HCT116 (cell line): ENCODE results near the gene TMTC1.

ENCODE experiments used
- CEBPB ChIP-seq: IDR thresholded peaks from 2 replicates; pipeline ENCODE4 v1.6.1; 2012; ENCODE audit warnings: low read depth
- CTCF ChIP-seq, 3 experiments: fragments of 200-600 bp in 1 of 3; sonication (generic) in 1 of 3; IDR thresholded peaks in 2 of 3; conservative IDR thresholded peaks in 1 of 3; 2 replicates each; pipeline ENCODE4 v1.5.1; 2012 to 2017; ENCODE audit warnings: low read depth in 2 of 3, low read length in 2 of 3, antibody characterized with exemption in 1 of 3, borderline replicate concordance in 1 of 3, control low read depth in 1 of 3, mild to moderate bottlenecking in 1 of 3, mixed read lengths in 1 of 3, mixed run types in 1 of 3, moderate library complexity in 1 of 3; ENCODE audit not compliant: insufficient read depth in 1 of 3
- EZH2 ChIP-seq: fragments of 200-600 bp; sonication (generic); IDR thresholded peaks from 2 replicates; pipeline ENCODE4 v1.6.1; 2017; ENCODE audit warnings: antibody characterized with exemption, mixed run types
- EZH2phosphoT487 ChIP-seq: fragments of 200-600 bp; IDR thresholded peaks from 2 replicates; pipeline ENCODE4 v1.6.1; 2018; ENCODE audit warnings: antibody characterized with exemption, borderline replicate concordance
- POLR2A ChIP-seq: IDR thresholded peaks from 2 replicates; pipeline ENCODE4 v1.7.0; 2011; ENCODE audit warnings: borderline replicate concordance; ENCODE audit not compliant: insufficient read depth, insufficient read length; ENCODE audit errors: extremely low read depth
- POLR2AphosphoS5 ChIP-seq: IDR thresholded peaks from 2 replicates; pipeline ENCODE4 v1.6.1; 2011; ENCODE audit warnings: mild to moderate bottlenecking, low read depth, low read length, moderate library complexity
- RAD21 ChIP-seq: IDR thresholded peaks from 2 replicates; pipeline ENCODE4 v1.6.1; 2012; ENCODE audit warnings: low read depth, mild to moderate bottlenecking
- SP1 ChIP-seq: IDR thresholded peaks from 2 replicates; pipeline ENCODE4 v1.6.1; 2012; ENCODE audit warnings: low read depth
- TCF7L2 ChIP-seq: IDR thresholded peaks from 2 replicates; pipeline ENCODE4 v1.7.0; 2011; ENCODE audit warnings: borderline replicate concordance, inconsistent platforms; ENCODE audit not compliant: insufficient read depth, insufficient read length; ENCODE audit errors: extremely low read depth
- YY1 ChIP-seq: IDR thresholded peaks from 2 replicates; pipeline ENCODE4 v1.6.1; 2011; ENCODE audit warnings: low read length, low read depth, moderate library complexity, mild to moderate bottlenecking; ENCODE audit not compliant: insufficient replicate concordance; ENCODE audit errors: extremely low read depth
- ZNF274 ChIP-seq: fragments of 200-500 bp; sonication (Bioruptor generic); IDR thresholded peaks from 2 replicates; pipeline ENCODE4 v1.6.1; 2014; ENCODE audit warnings: mild to moderate bottlenecking, low read depth, low read length, inconsistent platforms
- TF ChIP-seq, protein P1 (sequence below): IDR thresholded peaks from 2 replicates; pipeline ENCODE4 v1.6.1; 2011; ENCODE audit warnings: mild to moderate bottlenecking, low read length, moderate library complexity; ENCODE audit not compliant: insufficient replicate concordance; ENCODE audit errors: extremely low read depth
- TF ChIP-seq, protein P2 (sequence below): IDR thresholded peaks from 2 replicates; pipeline ENCODE4 v1.6.1; 2012; ENCODE audit warnings: low read depth

GRCh38 chr12:29738365-29738764, 45.4 kb downstream of the TMTC1 start:
- TF ChIP-seq POLR2AphosphoS5 (no peak), EZH2 (no peak), CTCF (IDR thresholded peaks at IDR 0.05 in 2 of 3, conservative IDR thresholded peaks at IDR 0.05 in 1 of 3; ENCODE audit: borderline replicate concordance in 1 of 3, insufficient read depth in 1 of 3, low read depth in 2 of 3, low read length in 2 of 3) (no peak), TCF7L2 (no peak), YY1 (no peak), CEBPB (no peak), RAD21 (no peak), SP1 (no peak), POLR2A (no peak), ZNF274 (no peak), EZH2phosphoT487 (no peak)
- TF ChIP-seq, protein P1, sequence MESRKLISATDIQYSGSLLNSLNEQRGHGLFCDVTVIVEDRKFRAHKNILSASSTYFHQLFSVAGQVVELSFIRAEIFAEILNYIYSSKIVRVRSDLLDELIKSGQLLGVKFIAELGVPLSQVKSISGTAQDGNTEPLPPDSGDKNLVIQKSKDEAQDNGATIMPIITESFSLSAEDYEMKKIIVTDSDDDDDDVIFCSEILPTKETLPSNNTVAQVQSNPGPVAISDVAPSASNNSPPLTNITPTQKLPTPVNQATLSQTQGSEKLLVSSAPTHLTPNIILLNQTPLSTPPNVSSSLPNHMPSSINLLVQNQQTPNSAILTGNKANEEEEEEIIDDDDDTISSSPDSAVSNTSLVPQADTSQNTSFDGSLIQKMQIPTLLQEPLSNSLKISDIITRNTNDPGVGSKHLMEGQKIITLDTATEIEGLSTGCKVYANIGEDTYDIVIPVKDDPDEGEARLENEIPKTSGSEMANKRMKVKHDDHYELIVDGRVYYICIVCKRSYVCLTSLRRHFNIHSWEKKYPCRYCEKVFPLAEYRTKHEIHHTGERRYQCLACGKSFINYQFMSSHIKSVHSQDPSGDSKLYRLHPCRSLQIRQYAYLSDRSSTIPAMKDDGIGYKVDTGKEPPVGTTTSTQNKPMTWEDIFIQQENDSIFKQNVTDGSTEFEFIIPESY: no peak
- TF ChIP-seq, protein P2, sequence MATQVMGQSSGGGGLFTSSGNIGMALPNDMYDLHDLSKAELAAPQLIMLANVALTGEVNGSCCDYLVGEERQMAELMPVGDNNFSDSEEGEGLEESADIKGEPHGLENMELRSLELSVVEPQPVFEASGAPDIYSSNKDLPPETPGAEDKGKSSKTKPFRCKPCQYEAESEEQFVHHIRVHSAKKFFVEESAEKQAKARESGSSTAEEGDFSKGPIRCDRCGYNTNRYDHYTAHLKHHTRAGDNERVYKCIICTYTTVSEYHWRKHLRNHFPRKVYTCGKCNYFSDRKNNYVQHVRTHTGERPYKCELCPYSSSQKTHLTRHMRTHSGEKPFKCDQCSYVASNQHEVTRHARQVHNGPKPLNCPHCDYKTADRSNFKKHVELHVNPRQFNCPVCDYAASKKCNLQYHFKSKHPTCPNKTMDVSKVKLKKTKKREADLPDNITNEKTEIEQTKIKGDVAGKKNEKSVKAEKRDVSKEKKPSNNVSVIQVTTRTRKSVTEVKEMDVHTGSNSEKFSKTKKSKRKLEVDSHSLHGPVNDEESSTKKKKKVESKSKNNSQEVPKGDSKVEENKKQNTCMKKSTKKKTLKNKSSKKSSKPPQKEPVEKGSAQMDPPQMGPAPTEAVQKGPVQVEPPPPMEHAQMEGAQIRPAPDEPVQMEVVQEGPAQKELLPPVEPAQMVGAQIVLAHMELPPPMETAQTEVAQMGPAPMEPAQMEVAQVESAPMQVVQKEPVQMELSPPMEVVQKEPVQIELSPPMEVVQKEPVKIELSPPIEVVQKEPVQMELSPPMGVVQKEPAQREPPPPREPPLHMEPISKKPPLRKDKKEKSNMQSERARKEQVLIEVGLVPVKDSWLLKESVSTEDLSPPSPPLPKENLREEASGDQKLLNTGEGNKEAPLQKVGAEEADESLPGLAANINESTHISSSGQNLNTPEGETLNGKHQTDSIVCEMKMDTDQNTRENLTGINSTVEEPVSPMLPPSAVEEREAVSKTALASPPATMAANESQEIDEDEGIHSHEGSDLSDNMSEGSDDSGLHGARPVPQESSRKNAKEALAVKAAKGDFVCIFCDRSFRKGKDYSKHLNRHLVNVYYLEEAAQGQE: no peak
